LNCAP (cell line): ENCODE data around the gene MARF1.

ENCODE experiments used
- TF ChIP-seq, protein P1 (sequence below): fragments of 450-650 bp; IDR thresholded peaks from 2 replicates; pipeline ENCODE4 v1.5.1; 2017; ENCODE audit warnings: mild to moderate bottlenecking

MARF1 gene

DNA sequence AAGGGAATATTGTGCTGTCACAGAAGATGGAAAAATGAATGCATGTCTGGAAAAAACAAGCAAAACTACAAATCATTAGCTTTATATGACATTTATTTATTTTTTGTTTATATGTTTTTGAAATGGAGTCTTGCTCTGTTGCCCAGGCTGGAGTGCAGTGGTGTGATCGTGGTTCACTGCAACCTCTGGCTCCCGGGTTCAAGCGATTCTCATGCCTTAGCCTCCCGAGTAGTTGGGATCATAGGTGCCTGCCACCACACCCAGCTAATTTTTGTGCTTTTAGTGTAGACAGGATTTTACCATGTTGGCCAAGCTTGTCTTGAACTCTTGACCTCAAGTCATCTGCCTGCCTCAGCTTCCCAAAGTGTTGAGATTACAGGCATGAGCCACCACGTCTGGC is 15.6 kb upstream of the MARF1 start:
- TF ChIP-seq, protein P1, sequence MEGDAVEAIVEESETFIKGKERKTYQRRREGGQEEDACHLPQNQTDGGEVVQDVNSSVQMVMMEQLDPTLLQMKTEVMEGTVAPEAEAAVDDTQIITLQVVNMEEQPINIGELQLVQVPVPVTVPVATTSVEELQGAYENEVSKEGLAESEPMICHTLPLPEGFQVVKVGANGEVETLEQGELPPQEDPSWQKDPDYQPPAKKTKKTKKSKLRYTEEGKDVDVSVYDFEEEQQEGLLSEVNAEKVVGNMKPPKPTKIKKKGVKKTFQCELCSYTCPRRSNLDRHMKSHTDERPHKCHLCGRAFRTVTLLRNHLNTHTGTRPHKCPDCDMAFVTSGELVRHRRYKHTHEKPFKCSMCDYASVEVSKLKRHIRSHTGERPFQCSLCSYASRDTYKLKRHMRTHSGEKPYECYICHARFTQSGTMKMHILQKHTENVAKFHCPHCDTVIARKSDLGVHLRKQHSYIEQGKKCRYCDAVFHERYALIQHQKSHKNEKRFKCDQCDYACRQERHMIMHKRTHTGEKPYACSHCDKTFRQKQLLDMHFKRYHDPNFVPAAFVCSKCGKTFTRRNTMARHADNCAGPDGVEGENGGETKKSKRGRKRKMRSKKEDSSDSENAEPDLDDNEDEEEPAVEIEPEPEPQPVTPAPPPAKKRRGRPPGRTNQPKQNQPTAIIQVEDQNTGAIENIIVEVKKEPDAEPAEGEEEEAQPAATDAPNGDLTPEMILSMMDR = no peak

DNA sequence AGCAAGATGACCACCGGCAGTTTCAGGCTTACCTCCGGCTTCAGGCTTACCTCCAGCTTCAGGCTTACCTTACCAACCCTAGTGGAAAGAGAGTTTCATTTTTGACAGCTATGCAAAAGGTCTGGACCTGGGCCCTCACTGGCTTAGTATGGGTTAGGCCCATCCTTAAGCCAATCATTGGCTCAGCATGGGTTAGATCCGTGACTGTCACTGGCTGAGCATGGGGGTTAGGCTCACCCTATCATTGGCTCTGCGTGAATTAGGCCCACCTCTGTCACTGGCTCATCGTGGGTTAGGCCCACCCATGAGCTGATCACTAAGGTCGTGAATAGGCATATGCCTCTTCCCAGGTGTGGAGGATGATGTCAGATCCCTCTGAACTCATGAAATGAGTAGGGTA is 15.2 kb upstream of the MARF1 start:
- TF ChIP-seq, protein P1 = no peak

DNA sequence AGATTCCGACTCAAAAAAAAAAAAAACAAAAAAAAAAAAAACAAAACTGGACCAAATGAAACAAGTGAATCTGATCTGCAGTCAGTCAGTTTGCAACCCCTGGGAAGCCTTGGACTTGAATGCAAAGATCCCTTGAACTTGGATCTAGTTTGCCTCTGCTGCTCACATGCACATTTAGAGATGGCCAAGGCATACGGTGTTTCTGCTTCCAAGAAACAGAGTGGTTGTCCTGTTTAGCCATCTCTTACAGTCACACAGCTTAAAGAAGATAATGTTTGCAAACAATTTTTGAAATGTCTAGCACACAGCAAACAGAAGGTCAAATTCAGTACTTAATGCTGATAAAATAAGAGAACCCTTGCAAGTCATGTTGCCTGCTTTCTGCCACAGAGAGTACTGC is 11.6 kb upstream of the MARF1 start:
- TF ChIP-seq, protein P1 = no peak

DNA sequence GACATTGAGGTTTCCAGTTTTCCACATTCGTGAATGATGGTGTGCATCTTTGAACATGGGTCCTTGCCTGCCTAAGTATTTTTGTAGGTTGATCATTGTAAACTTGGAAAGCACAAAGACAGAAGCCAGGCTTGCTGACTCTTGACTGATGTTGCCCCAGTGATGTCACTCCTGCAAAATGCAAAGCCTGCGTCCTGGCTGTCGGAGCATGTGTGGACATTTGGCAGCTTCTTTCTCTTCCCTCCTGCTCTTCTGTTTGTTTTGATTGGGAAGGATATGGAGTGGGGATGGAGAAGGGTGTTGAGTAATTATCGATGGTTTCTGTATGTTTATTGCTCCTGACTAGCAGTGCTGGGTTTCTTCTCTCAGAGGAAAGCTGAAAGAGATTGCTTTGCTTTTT is 10.3 kb upstream of the MARF1 start:
- TF ChIP-seq, protein P1 = no peak

DNA sequence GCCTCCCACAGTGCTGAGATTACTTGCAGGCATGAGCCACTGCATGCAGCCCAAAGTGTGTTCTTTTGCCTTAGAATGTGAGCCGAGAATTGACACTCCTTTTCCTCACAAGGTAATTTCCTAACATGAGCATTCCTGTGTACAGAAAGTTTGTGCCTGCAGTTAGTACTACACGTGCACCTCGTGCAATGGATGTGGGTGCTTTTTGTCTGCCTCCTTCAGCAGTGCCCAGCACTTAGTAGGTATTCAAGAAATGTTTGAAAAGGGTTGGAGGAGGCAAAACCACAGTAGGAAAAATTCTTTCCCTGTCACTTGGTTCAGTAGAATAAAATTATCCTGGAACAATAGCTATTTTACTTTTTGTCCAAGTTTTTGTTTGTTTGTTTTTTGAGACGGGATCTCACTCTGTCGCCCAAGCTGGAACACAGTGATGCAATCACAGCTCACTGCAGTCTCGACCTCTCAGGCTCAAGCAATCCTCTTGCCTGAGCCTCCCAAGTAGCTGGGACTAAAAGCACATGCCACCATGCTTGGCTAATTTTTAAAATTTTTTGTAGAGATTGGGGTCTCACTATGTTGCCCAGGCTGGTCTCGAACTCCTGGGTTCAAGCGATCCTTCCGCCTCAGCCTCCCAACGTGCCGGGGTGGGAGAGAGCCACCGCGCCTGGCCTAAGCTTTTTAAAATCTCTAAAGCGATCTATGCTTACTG is 9.5 kb upstream of the MARF1 start:
- TF ChIP-seq, protein P1 = no peak

DNA sequence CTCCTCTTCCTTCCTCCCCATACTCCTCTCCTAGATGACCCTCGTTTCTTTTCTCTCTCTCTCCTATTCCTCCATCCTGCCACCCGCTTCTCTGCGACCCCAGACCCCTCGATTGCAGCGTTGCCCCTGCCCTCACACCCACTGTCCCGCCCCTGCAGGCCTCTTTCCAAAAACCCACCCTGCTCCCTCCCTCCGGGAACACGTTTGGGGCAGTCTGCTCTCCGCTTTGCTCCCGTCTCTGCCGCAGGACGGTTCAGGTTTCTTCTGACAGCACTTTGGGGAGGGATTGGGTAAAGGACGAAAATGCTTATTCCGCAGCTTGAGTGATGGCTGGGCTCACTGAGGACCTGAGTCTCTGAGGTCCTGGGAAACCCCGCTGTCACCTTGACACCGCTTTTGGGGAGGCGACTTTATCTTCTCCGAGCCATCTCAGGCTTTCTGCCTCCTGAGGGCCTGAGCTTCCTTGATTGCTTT is 7.8 kb upstream of the MARF1 start:
- TF ChIP-seq, protein P1 = no peak

DNA sequence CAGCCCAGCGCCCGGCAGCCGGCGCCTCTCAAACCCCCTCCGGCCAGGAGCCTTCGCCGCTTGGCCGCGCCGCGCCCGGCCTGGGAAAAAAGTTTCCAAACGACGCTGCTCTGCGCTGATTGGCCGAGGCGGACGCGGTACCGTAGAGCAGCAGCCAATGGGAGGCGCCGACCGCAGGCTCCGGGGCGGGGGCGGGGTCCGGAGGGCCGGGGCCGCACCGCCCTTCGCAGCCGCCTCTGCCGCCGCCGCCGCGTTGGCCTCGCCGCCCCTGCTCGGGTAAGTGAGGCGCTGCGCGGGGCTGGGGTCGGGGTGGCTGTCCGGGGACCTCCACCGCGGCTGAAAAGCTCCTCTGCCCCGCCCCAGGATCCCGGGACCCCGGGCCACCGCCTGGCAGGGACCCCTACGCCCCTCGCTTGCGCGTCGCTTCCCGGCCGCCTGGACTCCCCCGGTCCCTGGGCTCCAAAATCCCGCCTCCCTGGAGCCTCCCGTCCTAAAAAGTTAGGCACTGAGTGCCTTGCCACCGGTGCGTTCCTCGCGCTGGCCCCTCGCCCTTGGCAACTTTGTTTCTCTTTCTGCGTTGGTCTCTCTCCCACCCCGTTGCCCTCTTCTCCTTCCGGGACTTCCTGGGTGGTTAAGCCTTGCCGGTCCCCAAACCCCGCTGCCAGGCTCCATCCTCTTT is 7.2 kb upstream of the MARF1 start, which contains the start of gene NDE1:
TSS of gene NDE1 (plus strand) at position 227 of the 679 bp plus-strand sequence. CDS start 14,534 bp downstream, outside the sequence.
- TF ChIP-seq, protein P1 = no peak
